H9 (cell line): ENCODE results near the gene ASTN2. TPM values are rescaled to one million over a fixed set of nuclear protein-coding genes. Genes with fewer than 3 reads are reported as not detected.

Experiments
- DNase-seq: peaks from one replicate; pipeline ENCODE4 v3.0.0-alpha.2; 2017
- H2AFZ ChIP-seq: one replicate; pipeline ENCODE4 v1.6.1; 2013; ENCODE audit warnings: mild to moderate bottlenecking, low read length, control low read depth, moderate library complexity
- H2AK5ac ChIP-seq: 2 replicates; pipeline ENCODE4 v1.6.1; 2013; ENCODE audit warnings: low read length, control low read depth, mixed read lengths; ENCODE audit not compliant: insufficient read length
- H2BK120ac ChIP-seq: one replicate; pipeline ENCODE4 v1.6.1; 2013; ENCODE audit warnings: low read depth, mild to moderate bottlenecking, low read length, control low read depth, inconsistent platforms; ENCODE audit not compliant: poor library complexity, severe bottlenecking
- H2BK12ac ChIP-seq: 2 replicates; pipeline ENCODE4 v1.6.1; 2013; ENCODE audit warnings: low read length, control low read depth, mixed read lengths, low read depth; ENCODE audit not compliant: insufficient read length
- H2BK15ac ChIP-seq: 2 replicates; pipeline ENCODE4 v1.6.1; 2013; ENCODE audit warnings: low read depth, low read length, control low read depth
- H2BK20ac ChIP-seq: one replicate; pipeline ENCODE4 v1.6.1; 2013; ENCODE audit warnings: low read depth, mild to moderate bottlenecking, low read length, control low read depth, inconsistent platforms; ENCODE audit not compliant: poor library complexity, severe bottlenecking
- H2BK5ac ChIP-seq: 2 replicates; pipeline ENCODE4 v1.6.1; 2013; ENCODE audit warnings: low read length, control low read depth, mixed read lengths; ENCODE audit not compliant: insufficient read length
- H3K14ac ChIP-seq: 2 replicates; pipeline ENCODE4 v1.6.1; 2013; ENCODE audit warnings: low read length, control low read depth; ENCODE audit not compliant: insufficient read depth
- H3K18ac ChIP-seq: 2 replicates; pipeline ENCODE4 v1.6.1; 2013; ENCODE audit warnings: low read depth, mild to moderate bottlenecking, mixed read lengths, low read length, control low read depth; ENCODE audit not compliant: insufficient read length
- H3K23ac ChIP-seq: 2 replicates; pipeline ENCODE4 v1.6.1; 2013; ENCODE audit warnings: low read length, control low read depth, mixed read lengths, low read depth; ENCODE audit not compliant: insufficient read length
- H3K23me2 ChIP-seq: 2 replicates; pipeline ENCODE4 v1.6.1; 2013; ENCODE audit warnings: low read depth, mild to moderate bottlenecking, mixed read lengths, low read length, control low read depth; ENCODE audit not compliant: insufficient read length, poor library complexity, severe bottlenecking
- H3K27ac ChIP-seq: 2 replicates; pipeline ENCODE4 v1.5.1; 2013; ENCODE audit warnings: low read length, control low read depth, mixed read lengths, low read depth; ENCODE audit not compliant: insufficient read length
- H3K27me3 ChIP-seq: 2 replicates; pipeline ENCODE4 v1.6.1; 2013; ENCODE audit warnings: low read length, control low read depth, inconsistent platforms; ENCODE audit not compliant: insufficient read depth
- H3K4ac ChIP-seq: 2 replicates; pipeline ENCODE4 v1.6.1; 2013; ENCODE audit warnings: low read depth, mild to moderate bottlenecking, control low read depth, inconsistent platforms, low read length, moderate library complexity
- H3K4me1 ChIP-seq: 2 replicates; pipeline ENCODE4 v1.6.1; 2013; ENCODE audit warnings: low read length, control low read depth, inconsistent platforms; ENCODE audit not compliant: insufficient read depth
- H3K4me2 ChIP-seq: 2 replicates; pipeline ENCODE4 v1.6.1; 2013; ENCODE audit warnings: low read length, control low read depth, mixed read lengths; ENCODE audit not compliant: insufficient read length, insufficient read depth
- H3K56ac ChIP-seq: 2 replicates; pipeline ENCODE4 v1.6.1; 2013; ENCODE audit warnings: low read depth, mild to moderate bottlenecking, mixed read lengths, low read length, control low read depth; ENCODE audit not compliant: insufficient read length
- H3K79me1 ChIP-seq: 2 replicates; pipeline ENCODE4 v1.6.1; 2013; ENCODE audit warnings: low read depth, mild to moderate bottlenecking, moderate library complexity, low read length, control low read depth, inconsistent platforms; ENCODE audit not compliant: insufficient read depth, poor library complexity, severe bottlenecking
- H3K79me2 ChIP-seq: 2 replicates; pipeline ENCODE4 v1.6.1; 2013; ENCODE audit warnings: low read length, control low read depth, inconsistent platforms; ENCODE audit not compliant: insufficient read depth
- H3K9ac ChIP-seq: 2 replicates; pipeline ENCODE4 v1.6.1; 2013; ENCODE audit warnings: low read length, control low read depth, mixed read lengths; ENCODE audit not compliant: insufficient read length; ENCODE audit errors: extremely low read depth
- H3K9me3 ChIP-seq: one replicate; pipeline ENCODE4 v1.6.1; 2013; ENCODE audit warnings: low read depth, low read length, inconsistent platforms; ENCODE audit not compliant: control insufficient read depth
- H3T11ph ChIP-seq: one replicate; pipeline ENCODE4 v1.6.1; 2013; ENCODE audit warnings: mild to moderate bottlenecking, low read length, control low read depth, inconsistent platforms
- H4K20me1 ChIP-seq: one replicate; pipeline ENCODE4 v1.6.1; 2013; ENCODE audit not compliant: control insufficient read depth, insufficient read length, insufficient read depth
- H4K5ac ChIP-seq: 2 replicates; pipeline ENCODE4 v1.6.1; 2013; ENCODE audit warnings: low read depth, mild to moderate bottlenecking, mixed read lengths, low read length, control low read depth; ENCODE audit not compliant: insufficient read length
- H4K8ac ChIP-seq: replicated peaks from 2 replicates; pipeline ENCODE4 v1.6.1; 2013; ENCODE audit warnings: low read length, control low read depth, mixed read lengths, low read depth; ENCODE audit not compliant: insufficient read length
- H4K91ac ChIP-seq: 2 replicates; pipeline ENCODE4 v1.6.1; 2013; ENCODE audit warnings: low read depth, mild to moderate bottlenecking, moderate library complexity, mixed read lengths, low read length, control low read depth; ENCODE audit not compliant: insufficient read length
- H3K27ac Mint-ChIP-seq, 3 experiments: 2 replicates in 2 of 3; 3 replicates in 1 of 3; pipeline ENCODE4 v1.8.0; 2020 to 2021; ENCODE audit warnings: mixed read lengths in 3 of 3, mild to moderate bottlenecking in 1 of 3, moderate library complexity in 1 of 3
- H3K27me3 Mint-ChIP-seq: 2 replicates; pipeline ENCODE4 v1.8.0; 2021; ENCODE audit warnings: low read depth, mild to moderate bottlenecking, moderate library complexity, mixed read lengths
- H3K36me3 Mint-ChIP-seq, 3 experiments: 2 replicates in 2 of 3; 3 replicates in 1 of 3; pipeline ENCODE4 v1.8.0; 2020 to 2021; ENCODE audit warnings: low read depth in 3 of 3, mixed read lengths in 3 of 3; ENCODE audit not compliant: insufficient read depth in 1 of 3
- H3K4me1 Mint-ChIP-seq, 2 experiments: 2 replicates each; pipeline ENCODE4 v1.8.0; 2020; ENCODE audit warnings: mixed read lengths in 2 of 2
- H3K4me3 Mint-ChIP-seq, 2 experiments: 2 replicates in 1 of 2; 3 replicates in 1 of 2; pipeline ENCODE4 v1.8.0; 2020 to 2021; ENCODE audit warnings: mild to moderate bottlenecking in 2 of 2, mixed read lengths in 2 of 2, moderate library complexity in 1 of 2
- H3K9me3 Mint-ChIP-seq, 2 experiments: 2 replicates in 1 of 2; 3 replicates in 1 of 2; pipeline ENCODE4 v1.8.0; 2020; ENCODE audit warnings: mild to moderate bottlenecking in 2 of 2, mixed read lengths in 2 of 2, moderate library complexity in 1 of 2
- CTCF ChIP-seq: fragments of 200-600 bp; sonication (generic); conservative IDR thresholded peaks from 3 replicates; pipeline ENCODE4 v1.8.0; 2021; ENCODE audit warnings: antibody characterized with exemption, mild to moderate bottlenecking
- WGBS: extraction: QIAGEN DNeasy Blood & Tissue Kit; methylation state at CpG from one replicate; pipeline ENCODE4 v1.1.7; 2013; ENCODE audit warnings: missing lambda C conversion rate, low lambda C conversion rate, mixed read lengths; ENCODE audit not compliant: insufficient read length; ENCODE audit errors: extremely low coverage; 5-methylcytosine and 5-hydroxymethylcytosine counted together
- total RNA-seq: library from RNA; stranded (reverse); gene quantifications from 2 replicates; pipeline ENCODE4 v1.2.1, GENCODE V29; 2021

ASTN2 gene
- total RNA-seq, 1 experiment from 2014 or later: 9.7 TPM

DNA sequence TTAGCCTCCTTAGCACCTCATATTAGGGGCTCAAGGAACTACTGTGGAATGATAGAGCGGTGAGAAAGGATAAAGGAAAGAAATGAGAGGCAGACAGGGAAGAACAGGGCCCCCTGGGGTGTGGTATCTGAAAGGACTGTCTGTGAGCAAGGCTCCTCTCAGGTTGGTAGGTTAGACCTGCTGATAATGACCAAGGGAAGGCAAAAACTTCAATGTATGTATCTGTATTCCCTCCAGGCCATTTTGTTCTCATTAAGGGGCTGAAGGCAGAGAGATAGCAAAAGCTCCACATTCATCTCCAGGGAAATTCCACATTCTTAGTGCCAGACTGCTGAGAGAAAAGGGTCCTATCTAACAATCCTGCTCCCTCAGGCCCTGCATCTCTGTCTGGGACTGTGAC is 699.1 kb downstream of the ASTN2 start:
- no peaks in the 10 kb centered on the region for H3K23me2 ChIP-seq
- H3K14ac ChIP-seq: no peak overlapping the region
- no peak overlapping the region for H3K27ac ChIP-seq
- H4K5ac ChIP-seq: no peak overlapping the region
- H3K56ac ChIP-seq: no peak overlapping the region
- H3K9ac ChIP-seq: no peak overlapping the region
- H3K79me1 ChIP-seq: no peaks in the 10 kb centered on the region
- no peaks in the 10 kb centered on the region for H3K27me3 ChIP-seq
- no peak for DNase-seq
- no peak overlapping the region for H3K27ac Mint-ChIP-seq
- no peak overlapping the region for H2BK15ac ChIP-seq
- no peak overlapping the region for H4K8ac ChIP-seq
- no peak overlapping the region for H2AK5ac ChIP-seq
- H3K18ac ChIP-seq: no peak overlapping the region
- no CpG with 5 or more reads among the region's 1 CpG for WGBS
- no peaks in the 10 kb centered on the region for H3K79me2 ChIP-seq
- peaks cover 29 to 36% of the 10 kb centered on the region in 2 experiments for H3K4me1 Mint-ChIP-seq
- no peaks in the 10 kb centered on the region for H3K9me3 ChIP-seq
- TF ChIP-seq CTCF: no peak
- H2BK20ac ChIP-seq: no peak overlapping the region
- H3K4ac ChIP-seq: no peak overlapping the region
- no peak overlapping the region for H2BK12ac ChIP-seq
- H3K4me1 ChIP-seq: peaks cover 11% of the 10 kb centered on the region
- no peak overlapping the region for H3T11ph ChIP-seq
- no peak overlapping the region for H3K4me3 Mint-ChIP-seq
- H3K9me3 Mint-ChIP-seq: no peaks in the 10 kb centered on the region
- no peak overlapping the region for H4K91ac ChIP-seq
- peaks cover 0 to 4% (median 0%) of the 10 kb centered on the region in 3 experiments; a peak in 2 of 7 replicates for H3K36me3 Mint-ChIP-seq
- no peak overlapping the region for H2AFZ ChIP-seq
- H2BK120ac ChIP-seq: no peak overlapping the region
- H2BK5ac ChIP-seq: no peak overlapping the region
- H3K4me2 ChIP-seq: no peak overlapping the region
- H4K20me1 ChIP-seq: no peaks in the 10 kb centered on the region
- no peak overlapping the region for H3K23ac ChIP-seq
- H3K27me3 Mint-ChIP-seq: no peaks in the 10 kb centered on the region
